ENCODE measurements around the gene ANKRD44.

- TF ChIP-seq EZH2 (IDR thresholded peaks at IDR 0.05; ENCODE audit: insufficient read depth, poor library complexity, severe bottlenecking), result no peak
- no peak for TF ChIP-seq EZH2phosphoT487 (IDR thresholded peaks at IDR 0.05; ENCODE audit: insufficient read depth, low read depth)
Measured at GRCh38 chr2:197306024-197306695, 4.4 kb downstream of the ANKRD44 start.
